Endothelial cell of umbilical vein (primary cell): ENCODE data around the gene RIMS4.

Source experiments
- POLR2A ChIP-seq: IDR thresholded peaks from 2 replicates; pipeline ENCODE4 v1.6.1; 2012; ENCODE audit warnings: low read depth, mild to moderate bottlenecking, control low read depth, low read length
- TF ChIP-seq, protein P1 (sequence below), 2 donors: IDR thresholded peaks; 1 replicate in 1 of 2; 2 replicates in 1 of 2; pipeline ENCODE4 v1.5.1; 2011; ENCODE audit warnings: low read length in 2 of 2, mild to moderate bottlenecking in 2 of 2, moderate library complexity in 2 of 2, control low read depth in 1 of 2, inconsistent platforms in 1 of 2, low read depth in 1 of 2; ENCODE audit not compliant: insufficient read depth in 1 of 2; ENCODE audit errors: extremely low read depth in 1 of 2

DNA sequence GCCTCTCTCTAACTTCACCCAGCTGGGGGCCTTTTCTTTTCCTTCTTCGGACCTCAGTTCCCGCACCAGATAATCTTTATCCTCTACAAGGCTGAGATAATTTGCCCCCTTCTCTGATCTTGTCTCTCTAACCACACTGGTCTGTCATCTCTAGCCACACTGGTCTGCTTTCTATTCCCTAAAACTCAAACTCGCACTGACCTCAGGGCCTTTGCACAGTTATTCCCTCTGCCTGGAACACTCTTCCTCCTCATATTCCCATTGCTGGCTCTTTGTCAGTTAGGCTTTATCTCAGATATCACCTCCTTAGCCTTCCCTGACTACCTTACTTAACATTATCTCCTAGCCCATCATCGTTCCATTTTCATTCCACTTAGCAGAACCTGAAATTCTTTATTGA is 7.6 kb downstream of the RIMS4 start:
- TF ChIP-seq POLR2A: no peak
- TF ChIP-seq, protein P1, sequence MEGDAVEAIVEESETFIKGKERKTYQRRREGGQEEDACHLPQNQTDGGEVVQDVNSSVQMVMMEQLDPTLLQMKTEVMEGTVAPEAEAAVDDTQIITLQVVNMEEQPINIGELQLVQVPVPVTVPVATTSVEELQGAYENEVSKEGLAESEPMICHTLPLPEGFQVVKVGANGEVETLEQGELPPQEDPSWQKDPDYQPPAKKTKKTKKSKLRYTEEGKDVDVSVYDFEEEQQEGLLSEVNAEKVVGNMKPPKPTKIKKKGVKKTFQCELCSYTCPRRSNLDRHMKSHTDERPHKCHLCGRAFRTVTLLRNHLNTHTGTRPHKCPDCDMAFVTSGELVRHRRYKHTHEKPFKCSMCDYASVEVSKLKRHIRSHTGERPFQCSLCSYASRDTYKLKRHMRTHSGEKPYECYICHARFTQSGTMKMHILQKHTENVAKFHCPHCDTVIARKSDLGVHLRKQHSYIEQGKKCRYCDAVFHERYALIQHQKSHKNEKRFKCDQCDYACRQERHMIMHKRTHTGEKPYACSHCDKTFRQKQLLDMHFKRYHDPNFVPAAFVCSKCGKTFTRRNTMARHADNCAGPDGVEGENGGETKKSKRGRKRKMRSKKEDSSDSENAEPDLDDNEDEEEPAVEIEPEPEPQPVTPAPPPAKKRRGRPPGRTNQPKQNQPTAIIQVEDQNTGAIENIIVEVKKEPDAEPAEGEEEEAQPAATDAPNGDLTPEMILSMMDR (IDR thresholded peaks at IDR 0.05; ENCODE audit: extremely low read depth in 1 of 2, insufficient read depth in 1 of 2, low read depth in 1 of 2, low read length in 2 of 2): no peak
